ENCODE results near the gene MAGEA9B. TPM values are rescaled to one million over a fixed set of nuclear protein-coding genes. Genes with fewer than 3 reads are reported as not detected.
"Not testable (repeated sequence)": the region's sequence is repeated elsewhere in the genome, so short reads cannot be mapped to it uniquely, and the experiment has no call there.

MAGEA9B gene
- under 1 TPM in 1 of 4 donors, not detected in 3; 0.06 TPM for polyA plus RNA-seq
- long read RNA-seq, donor 1: 0 reads
- long read RNA-seq, donor 2: 0 reads
- long read RNA-seq, donor 3: 0 reads
- long read RNA-seq, donor 4: 0 reads
- long read RNA-seq, donor 5: 0 reads
- long read RNA-seq, donor 6: 0 reads
- long read RNA-seq, donor 7: 0 reads
- long read RNA-seq, donor 8: 0 reads
- long read RNA-seq, donor 9: 0 reads
- long read RNA-seq, donor 10: 0 reads

GRCh38 chrX:149587359-149587758 is at the start of gene MAGEA9B:
MAGEA9B (minus strand) TSS chrX:149587459; CDS start chrX:149583179, 4,280 bp downstream.
- not testable (repeated sequence) for H3K4me3 ChIP-seq (ENCODE audit: low read depth in 1 of 3, low read length in 3 of 3); H3K4me1 ChIP-seq (ENCODE audit: control insufficient read depth in 3 of 3, insufficient read depth in 2 of 3, low read depth in 1 of 3, low read length in 2 of 3); H3K36me3 ChIP-seq (ENCODE audit: control insufficient read depth in 3 of 3, insufficient read depth in 2 of 3, low read depth in 1 of 3, low read length in 3 of 3); H3K27ac ChIP-seq (ENCODE audit: low read depth in 1 of 3, low read length in 2 of 3); H3K9me3 ChIP-seq (ENCODE audit: control insufficient read depth in 2 of 2, insufficient read depth in 1 of 2, low read depth in 1 of 2, low read length in 1 of 2); H3K27me3 ChIP-seq (ENCODE audit: control insufficient read depth in 3 of 3, insufficient read depth in 3 of 3, low read length in 3 of 3); DNase-seq; FAIRE-seq
- WGBS, 3 donors: no CpG with 5 or more reads among the region's 12 CpGs

- Histone ChIP-seq H3K9me3 (ENCODE audit: control insufficient read depth in 2 of 2, insufficient read depth in 1 of 2, low read depth in 1 of 2, low read length in 1 of 2) (no peaks in the 10 kb centered on the region), H3K27me3 (ENCODE audit: control insufficient read depth in 3 of 3, insufficient read depth in 3 of 3, low read length in 3 of 3) (peaks cover 0 to 2% (median 0%) of the 10 kb centered on the region in 3 donors), H3K4me3 (ENCODE audit: low read depth in 1 of 3, low read length in 3 of 3) (no peak overlapping the region), H3K4me1 (ENCODE audit: control insufficient read depth in 3 of 3, insufficient read depth in 2 of 3, low read depth in 1 of 3, low read length in 2 of 3) (peaks cover 0 to 15% (median 4%) of the 10 kb centered on the region in 3 donors), H3K27ac (ENCODE audit: low read depth in 1 of 3, low read length in 2 of 3) (no peak overlapping the region), H3K36me3 (ENCODE audit: control insufficient read depth in 3 of 3, insufficient read depth in 2 of 3, low read depth in 1 of 3, low read length in 3 of 3) (no peaks in the 10 kb centered on the region)
- FAIRE-seq: no peak
- DNase-seq: no peak
Measured at GRCh38 chrX:149633511-149633910, 46.3 kb upstream of the MAGEA9B start.

- FAIRE-seq (no peak), DNase-seq (peak; percentile 59 to 84)
- H3K27me3 ChIP-seq (ENCODE audit: control insufficient read depth in 3 of 3, insufficient read depth in 3 of 3, low read length in 3 of 3): peaks cover 0 to 2% (median 0%) of the 10 kb centered on the region in 3 donors
- WGBS, 3 donors: 0 to 43% (median 17%) methylated on average over 19 to 102 of the region's 102 CpGs
- no peaks in the 10 kb centered on the region for H3K9me3 ChIP-seq (ENCODE audit: control insufficient read depth in 2 of 2, insufficient read depth in 1 of 2, low read depth in 1 of 2, low read length in 1 of 2)
- peak within 1 kb of the TSS; percentile 31 to 48 (median 39) for H3K27ac ChIP-seq (ENCODE audit: low read depth in 1 of 3, low read length in 2 of 3)
- H3K4me3 ChIP-seq (ENCODE audit: low read depth in 1 of 3, low read length in 3 of 3): peak within 1 kb of the TSS; percentile 56 to 88 (median 57)
- peaks cover 0 to 19% (median 4%) of the 10 kb centered on the region in 3 donors for H3K4me1 ChIP-seq (ENCODE audit: control insufficient read depth in 3 of 3, insufficient read depth in 2 of 3, low read depth in 1 of 3, low read length in 2 of 3)
- no peaks in the 10 kb centered on the region for H3K36me3 ChIP-seq (ENCODE audit: control insufficient read depth in 3 of 3, insufficient read depth in 2 of 3, low read depth in 1 of 3, low read length in 3 of 3)
Measured at GRCh38 chrX:149631234-149632165, 44.2 kb upstream of the MAGEA9B start, which contains the start of gene TMEM185A. TMEM185A (minus strand) TSS chrX:149631792; CDS start chrX:149631580, 212 bp downstream.

- FAIRE-seq: no peak
- H3K9me3 ChIP-seq (ENCODE audit: control insufficient read depth in 2 of 2, insufficient read depth in 1 of 2, low read depth in 1 of 2, low read length in 1 of 2): no peaks in the 10 kb centered on the region
- H3K27ac ChIP-seq (ENCODE audit: low read depth in 1 of 3, low read length in 2 of 3): peak overlapping the region; percentile 31 to 48 (median 39)
Measured at GRCh38 chrX:149630681-149631233, 43.5 kb upstream of the MAGEA9B start.

GRCh38 chrX:149629730-149630387 is 42.6 kb upstream of the MAGEA9B start:
- no peak for DNase-seq
- Histone ChIP-seq H3K27me3 (ENCODE audit: control insufficient read depth in 3 of 3, insufficient read depth in 3 of 3, low read length in 3 of 3) (peaks cover 0 to 2% (median 0%) of the 10 kb centered on the region in 3 donors), H3K4me1 (ENCODE audit: control insufficient read depth in 3 of 3, insufficient read depth in 2 of 3, low read depth in 1 of 3, low read length in 2 of 3) (peaks cover 0 to 19% (median 4%) of the 10 kb centered on the region in 3 donors), H3K27ac (ENCODE audit: low read depth in 1 of 3, low read length in 2 of 3) (no peak overlapping the region), H3K9me3 (ENCODE audit: control insufficient read depth in 2 of 2, insufficient read depth in 1 of 2, low read depth in 1 of 2, low read length in 1 of 2) (no peaks in the 10 kb centered on the region), H3K4me3 (ENCODE audit: low read depth in 1 of 3, low read length in 3 of 3) (peak overlapping the region in 1 of 3 donors; percentile 56), H3K36me3 (ENCODE audit: control insufficient read depth in 3 of 3, insufficient read depth in 2 of 3, low read depth in 1 of 3, low read length in 3 of 3) (no peaks in the 10 kb centered on the region)
- FAIRE-seq: no peak
- WGBS, 3 donors: 49 to 71% (median 55%) methylated on average over 5 of the region's 5 CpGs

More at GRCh38 chrX:149630681-149631233, 43.5 kb upstream of the MAGEA9B start:
- no peaks in the 10 kb centered on the region for H3K36me3 ChIP-seq (ENCODE audit: control insufficient read depth in 3 of 3, insufficient read depth in 2 of 3, low read depth in 1 of 3, low read length in 3 of 3)
- H3K4me1 ChIP-seq (ENCODE audit: control insufficient read depth in 3 of 3, insufficient read depth in 2 of 3, low read depth in 1 of 3, low read length in 2 of 3): peaks cover 0 to 19% (median 4%) of the 10 kb centered on the region in 3 donors
- peak overlapping the region; percentile 56 to 88 (median 57) for H3K4me3 ChIP-seq (ENCODE audit: low read depth in 1 of 3, low read length in 3 of 3)
- 6 to 48% (median 23%) methylated on average over 16 of the region's 16 CpGs for WGBS, 3 donors
- peaks cover 0 to 2% (median 0%) of the 10 kb centered on the region in 3 donors for H3K27me3 ChIP-seq (ENCODE audit: control insufficient read depth in 3 of 3, insufficient read depth in 3 of 3, low read length in 3 of 3)
- peak; percentile 26 to 32 for DNase-seq

- Histone ChIP-seq H3K27me3 (ENCODE audit: control insufficient read depth in 3 of 3, insufficient read depth in 3 of 3, low read length in 3 of 3) (no peaks in the 10 kb centered on the region), H3K27ac (ENCODE audit: low read depth in 1 of 3, low read length in 2 of 3) (no peak overlapping the region), H3K9me3 (ENCODE audit: control insufficient read depth in 2 of 2, insufficient read depth in 1 of 2, low read depth in 1 of 2, low read length in 1 of 2) (no peaks in the 10 kb centered on the region), H3K36me3 (ENCODE audit: control insufficient read depth in 3 of 3, insufficient read depth in 2 of 3, low read depth in 1 of 3, low read length in 3 of 3) (no peaks in the 10 kb centered on the region), H3K4me3 (ENCODE audit: low read depth in 1 of 3, low read length in 3 of 3) (no peak overlapping the region), H3K4me1 (ENCODE audit: control insufficient read depth in 3 of 3, insufficient read depth in 2 of 3, low read depth in 1 of 3, low read length in 2 of 3) (peaks cover 0 to 19% (median 4%) of the 10 kb centered on the region in 3 donors)
- FAIRE-seq (no peak), DNase-seq (no peak)
- WGBS, 3 donors: 65 to 95% (median 92%) methylated on average over 2 of the region's 2 CpGs
Measured at GRCh38 chrX:149628768-149629167, 41.5 kb upstream of the MAGEA9B start.

- Histone ChIP-seq H3K27ac (ENCODE audit: low read depth in 1 of 3, low read length in 2 of 3) (no peak overlapping the region), H3K4me1 (ENCODE audit: control insufficient read depth in 3 of 3, insufficient read depth in 2 of 3, low read depth in 1 of 3, low read length in 2 of 3) (peaks cover 0 to 19% (median 4%) of the 10 kb centered on the region in 3 donors), H3K9me3 (ENCODE audit: control insufficient read depth in 2 of 2, insufficient read depth in 1 of 2, low read depth in 1 of 2, low read length in 1 of 2) (no peaks in the 10 kb centered on the region), H3K4me3 (ENCODE audit: low read depth in 1 of 3, low read length in 3 of 3) (no peak overlapping the region), H3K36me3 (ENCODE audit: control insufficient read depth in 3 of 3, insufficient read depth in 2 of 3, low read depth in 1 of 3, low read length in 3 of 3) (no peaks in the 10 kb centered on the region), H3K27me3 (ENCODE audit: control insufficient read depth in 3 of 3, insufficient read depth in 3 of 3, low read length in 3 of 3) (no peaks in the 10 kb centered on the region)
- DNase-seq (no peak), FAIRE-seq (no peak)
- 95 to 97% (median 97%) methylated on average over 3 of the region's 3 CpGs for WGBS, 3 donors
Measured at GRCh38 chrX:149628280-149628679, 41.0 kb upstream of the MAGEA9B start.

- DNase-seq; FAIRE-seq; H3K9me3 ChIP-seq (ENCODE audit: control insufficient read depth in 2 of 2, insufficient read depth in 1 of 2, low read depth in 1 of 2, low read length in 1 of 2); H3K36me3 ChIP-seq (ENCODE audit: control insufficient read depth in 3 of 3, insufficient read depth in 2 of 3, low read depth in 1 of 3, low read length in 3 of 3); H3K27me3 ChIP-seq (ENCODE audit: control insufficient read depth in 3 of 3, insufficient read depth in 3 of 3, low read length in 3 of 3): not testable (repeated sequence)
- 70 to 76% (median 76%) methylated on average over 8 of the region's 8 CpGs for WGBS, 3 donors
- Histone ChIP-seq H3K27ac (ENCODE audit: low read depth in 1 of 3, low read length in 2 of 3) (peak overlapping the region in 1 of 3 donors; percentile 48), H3K4me1 (ENCODE audit: control insufficient read depth in 3 of 3, insufficient read depth in 2 of 3, low read depth in 1 of 3, low read length in 2 of 3) (peaks cover 0 to 16% (median 4%) of the 10 kb centered on the region in 3 donors), H3K4me3 (ENCODE audit: low read depth in 1 of 3, low read length in 3 of 3) (peak overlapping the region in 1 of 3 donors; percentile 10)
Measured at GRCh38 chrX:149626829-149627228, 39.6 kb upstream of the MAGEA9B start.
